ENCODE measurements around the gene SPG7.

SPG7 gene

DNA sequence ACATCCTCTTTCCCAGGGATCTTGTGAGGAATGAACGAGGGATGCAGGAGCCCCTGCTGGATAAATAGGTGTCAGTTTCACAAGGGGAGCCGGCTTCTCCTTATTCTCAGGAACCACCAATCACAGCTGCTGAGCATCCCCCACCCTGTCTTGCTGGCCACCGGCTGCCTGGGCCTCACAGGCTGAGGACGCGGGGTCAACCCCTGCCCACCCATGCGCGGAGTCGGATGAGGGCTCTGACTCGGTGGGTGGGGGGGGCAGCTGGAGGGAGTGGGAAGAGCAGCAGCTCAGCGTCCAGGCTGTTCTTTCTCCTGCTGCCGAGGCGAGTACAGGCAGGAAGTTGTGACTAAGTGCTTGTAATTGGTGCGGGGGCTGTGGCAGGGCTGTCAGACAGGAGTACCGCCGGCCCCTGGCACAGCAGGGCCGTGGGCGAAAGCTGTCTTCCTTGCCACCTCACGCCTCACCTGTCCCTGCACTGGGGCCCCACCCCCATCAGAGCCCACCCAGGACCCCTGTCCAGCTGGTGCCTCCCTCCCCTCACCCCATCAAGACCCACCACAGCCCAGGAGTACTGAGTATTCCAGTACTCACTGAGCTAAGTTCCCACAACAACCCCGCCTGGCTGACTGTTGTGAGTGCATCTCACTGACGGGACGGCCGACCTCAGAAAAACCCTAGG is 94.2 kb downstream of the SPG7 start:
- DNase-seq, result no peak

GRCh38 chr16:89602952-89603590 is 94.9 kb downstream of the SPG7 start:
- no peak for DNase-seq

DNA sequence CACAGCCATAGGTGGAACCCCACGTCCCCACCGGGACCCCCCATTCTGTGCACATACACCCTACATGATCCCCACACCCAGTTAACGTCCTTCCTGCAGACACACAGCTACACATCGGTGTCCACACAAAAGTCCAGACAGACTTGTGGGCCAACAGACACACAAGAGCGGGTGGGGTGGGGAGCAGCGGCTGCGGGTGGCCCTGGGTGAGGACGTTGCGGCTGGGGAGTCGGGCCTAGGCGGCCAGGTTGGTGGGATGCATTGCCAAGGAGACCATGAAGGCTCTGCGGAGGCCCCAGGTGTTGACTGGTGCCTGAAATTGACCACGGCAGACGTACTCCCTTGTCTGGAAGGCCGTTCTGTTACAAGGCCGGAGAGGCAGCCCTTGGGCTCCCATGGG is 96.6 kb downstream of the SPG7 start:
- no peak for DNase-seq

- no peak for DNase-seq
These were observed 97.2 kb downstream of the SPG7 start for GRCh38 chr16:89605186-89605970.

DNA sequence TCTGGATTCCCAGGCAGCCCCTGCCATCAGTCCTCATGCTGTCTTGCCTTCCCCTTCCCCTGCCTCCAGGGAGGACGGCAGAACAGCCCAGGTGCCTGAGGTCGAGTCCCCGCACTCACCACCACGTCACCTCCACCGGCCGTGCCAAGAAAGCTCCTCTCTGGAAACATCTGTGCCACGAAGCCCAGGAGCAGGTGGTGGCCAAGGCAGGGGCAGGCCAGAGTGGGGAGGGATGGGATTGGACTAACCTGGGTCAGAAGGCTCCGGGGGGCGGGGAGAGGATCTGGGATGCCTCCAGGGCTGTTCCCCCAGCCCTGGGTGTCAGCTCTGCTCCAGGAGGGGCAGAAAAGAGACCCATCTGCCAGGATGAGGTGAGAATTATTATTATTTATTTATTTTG is 97.8 kb downstream of the SPG7 start:
- no peak for DNase-seq

Data from NCI-H526 (cell line).